ENCODE measurements around the gene P4HA1.
A peak's percentile ranks its signal among the peaks of the same experiment; 100 is the strongest.
"Not testable (repeated sequence)": the region's sequence is repeated elsewhere in the genome, so short reads cannot be mapped to it uniquely, and the experiment has no call there.

Gene P4HA1

DNA sequence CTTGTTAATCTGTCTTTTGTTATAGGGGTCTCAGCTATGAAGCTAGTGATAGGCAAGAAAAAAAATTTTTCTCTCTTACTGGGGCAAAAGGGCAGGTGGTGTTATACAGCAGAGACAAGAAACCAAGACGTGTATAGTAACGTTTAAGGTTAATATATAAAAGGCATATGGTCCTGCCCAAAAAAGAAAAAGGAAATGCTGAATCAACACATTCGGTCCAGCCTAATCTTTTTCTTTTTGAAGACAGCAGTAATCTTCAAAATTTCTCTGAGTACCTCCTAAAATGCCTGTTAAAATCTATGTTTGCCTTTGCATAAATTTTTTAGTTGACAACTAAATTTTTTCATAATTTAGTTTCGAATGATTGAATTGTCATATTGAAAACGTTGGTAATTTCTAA lies 54.5 kb downstream of the P4HA1 start:
- DNase-seq: no peak

GRCh38 chr10:73039635-73040034 lies 57.0 kb downstream of the P4HA1 start:
- no peak for DNase-seq

DNA sequence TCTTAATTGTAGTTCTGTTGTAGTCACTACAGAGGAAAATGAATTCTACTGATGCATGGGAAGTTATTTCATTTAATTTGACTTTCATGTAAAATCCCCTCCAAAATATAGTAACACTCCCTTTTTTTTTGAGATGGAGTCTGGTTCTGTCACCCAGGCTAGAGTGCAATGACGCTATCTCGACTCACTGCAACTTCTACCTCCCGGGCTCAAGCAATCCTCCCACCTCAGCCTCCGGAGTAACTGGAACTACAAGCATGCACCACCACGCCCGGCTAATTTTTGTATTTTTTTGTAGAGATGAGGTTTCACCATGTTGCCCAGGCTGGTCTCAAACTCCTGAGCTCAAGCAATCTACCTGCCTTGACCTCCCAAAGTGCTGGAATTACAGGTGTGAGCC lies 60.4 kb downstream of the P4HA1 start:
- not testable (repeated sequence) for DNase-seq

DNA sequence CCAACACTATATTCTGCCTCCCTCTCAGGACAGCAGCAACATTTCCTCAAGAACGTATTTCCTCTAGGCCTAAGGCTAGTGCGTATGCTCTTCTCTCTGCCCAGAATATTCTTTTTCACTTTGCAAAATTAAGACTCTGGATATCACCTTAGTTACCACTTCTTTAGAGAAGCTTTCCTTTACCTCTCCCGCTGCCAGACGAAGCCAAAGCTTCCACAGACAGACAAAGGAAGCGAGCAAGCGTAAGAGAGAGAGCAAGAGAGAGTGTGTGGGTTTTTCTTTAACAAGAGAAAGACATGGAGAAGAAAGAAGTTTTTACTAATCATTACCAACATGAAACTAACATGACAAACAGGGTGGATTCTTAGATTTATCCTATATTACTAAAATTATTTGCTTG lies 64.1 kb downstream of the P4HA1 start:
- peak; percentile 14 for DNase-seq

DNA sequence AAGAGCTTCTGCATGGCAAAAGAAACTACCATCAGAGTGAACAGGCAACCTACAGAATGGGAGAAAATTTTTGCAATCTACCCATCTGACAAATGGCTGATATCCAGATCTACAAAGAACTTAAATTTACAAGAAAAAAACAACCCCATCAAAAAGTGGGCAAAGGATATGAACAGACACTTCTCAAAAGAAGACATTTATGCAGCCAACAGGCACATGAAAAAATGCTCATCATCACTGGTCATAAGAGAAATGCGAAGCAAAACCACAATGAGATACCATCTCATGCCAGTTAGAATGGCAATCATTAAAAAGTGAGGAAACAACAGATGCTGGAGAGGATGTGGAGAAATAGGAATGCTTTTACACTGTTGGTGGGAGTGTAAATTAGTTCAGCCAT lies 70.0 kb downstream of the P4HA1 start:
- DNase-seq: not testable (repeated sequence)

GRCh38 chr10:73023455-73024070 lies 73.1 kb downstream of the P4HA1 start:
- not testable (repeated sequence) for DNase-seq

DNA sequence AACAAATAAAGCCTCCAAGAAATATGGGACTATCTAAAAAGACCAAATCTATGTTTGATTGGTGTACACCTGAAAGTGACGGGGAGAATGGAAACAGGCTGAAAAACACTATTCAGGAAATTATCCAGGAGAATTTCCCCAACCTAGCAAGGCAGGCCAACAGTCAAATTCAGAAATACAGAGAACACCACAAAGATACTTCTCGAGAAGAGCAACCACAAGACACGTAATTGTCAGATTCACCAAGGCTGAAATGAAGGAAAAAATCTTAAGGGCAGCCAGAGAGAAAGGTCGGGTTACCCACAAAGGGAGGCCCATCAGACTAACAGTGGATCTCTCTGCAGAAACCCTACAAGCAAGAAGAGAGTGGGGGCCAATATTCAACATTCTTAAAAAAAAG lies 73.7 kb downstream of the P4HA1 start:
- DNase-seq: not testable (repeated sequence)

- DNase-seq: not testable (repeated sequence)
Observed at GRCh38 chr10:73021538-73022164, 75.0 kb downstream of the P4HA1 start.

- no peak for DNase-seq
Observed at GRCh38 chr10:73021050-73021449, 75.6 kb downstream of the P4HA1 start.

DNA sequence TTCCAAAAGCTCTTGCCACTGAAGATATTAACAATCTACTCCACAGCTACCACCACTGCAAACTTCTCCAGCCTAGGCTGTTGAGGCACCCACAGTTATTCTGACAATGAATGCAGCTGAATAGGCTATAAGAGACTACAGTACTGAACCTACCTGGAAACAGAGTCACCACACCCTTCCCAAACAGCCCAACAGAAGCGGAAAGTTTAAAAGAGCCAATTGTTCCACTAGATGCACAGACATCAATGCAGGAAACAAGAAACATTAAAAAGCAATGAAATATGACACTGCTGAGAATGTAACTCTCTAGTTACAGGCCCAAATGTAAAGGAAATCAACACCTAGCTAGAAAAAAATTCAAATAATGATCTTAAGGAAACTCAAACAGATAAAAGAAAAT lies 77.6 kb downstream of the P4HA1 start:
- no peak for DNase-seq

- DNase-seq: no peak
Observed at GRCh38 chr10:73018632-73019031, 78.0 kb downstream of the P4HA1 start.

GRCh38 chr10:73017955-73018480 lies 78.6 kb downstream of the P4HA1 start:
- no peak for DNase-seq

DNA sequence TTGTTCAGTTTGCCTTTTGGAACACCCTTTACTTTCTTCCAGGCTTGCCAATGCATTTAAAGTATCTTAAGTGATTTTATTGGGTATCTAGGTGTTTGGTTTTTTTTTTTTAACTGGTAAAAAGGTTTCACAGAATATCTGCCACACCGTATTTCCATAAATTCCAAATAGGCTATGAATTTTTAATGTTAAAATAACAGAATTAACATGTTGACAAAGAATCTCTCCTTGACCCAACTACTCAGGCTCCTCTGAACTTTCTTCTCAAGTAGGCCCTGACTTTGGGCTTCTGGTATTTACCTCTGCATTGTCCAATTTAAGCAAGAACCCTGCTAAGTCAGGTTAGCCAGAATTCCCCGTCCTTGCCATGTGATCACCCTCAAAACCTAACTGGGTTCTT lies 80.9 kb downstream of the P4HA1 start:
- DNase-seq: no peak

DNA sequence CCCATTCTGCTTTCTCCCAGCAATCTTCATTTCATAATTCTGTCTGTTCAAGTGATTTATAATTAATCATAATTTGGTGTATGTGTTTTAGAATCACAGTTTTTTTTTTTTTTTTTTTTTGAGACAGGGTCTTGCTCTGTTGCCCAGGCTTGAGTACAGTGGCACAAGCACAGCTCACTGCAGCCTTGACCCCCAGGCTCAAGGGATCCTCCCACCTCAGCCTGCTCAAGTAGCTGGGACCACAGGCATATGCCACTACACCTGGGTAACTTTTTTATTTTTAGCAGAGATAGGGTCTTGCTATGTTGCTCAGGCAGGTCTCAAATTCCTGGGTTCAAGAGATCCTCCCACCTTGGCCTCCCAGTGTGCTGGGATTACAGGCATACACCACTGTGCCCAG lies 92.8 kb downstream of the P4HA1 start:
- no peak for DNase-seq

GRCh38 chr10:73000973-73001372 lies 95.7 kb downstream of the P4HA1 start:
- DNase-seq: no peak

GRCh38 chr10:72997099-72997498 lies 99.6 kb downstream of the P4HA1 start:
- DNase-seq: no peak

DNA sequence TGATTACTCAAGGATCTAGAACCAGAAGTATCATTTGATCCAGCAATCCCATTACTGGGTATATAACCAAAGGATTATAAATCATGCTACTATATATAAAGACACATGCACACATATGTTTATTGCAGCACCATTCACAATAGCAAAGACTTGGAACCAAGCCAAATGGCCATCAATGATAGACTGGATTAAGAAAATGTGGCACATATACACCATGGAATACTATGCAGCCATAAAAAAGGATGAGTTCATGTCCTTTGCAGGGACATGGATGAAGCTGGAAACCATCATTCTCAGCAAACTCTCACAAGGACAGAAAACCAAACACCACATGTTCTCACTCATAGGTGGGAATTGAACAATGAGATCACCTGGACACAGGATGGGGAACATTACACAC lies 101.2 kb downstream of the P4HA1 start:
- not testable (repeated sequence) for DNase-seq

DNA sequence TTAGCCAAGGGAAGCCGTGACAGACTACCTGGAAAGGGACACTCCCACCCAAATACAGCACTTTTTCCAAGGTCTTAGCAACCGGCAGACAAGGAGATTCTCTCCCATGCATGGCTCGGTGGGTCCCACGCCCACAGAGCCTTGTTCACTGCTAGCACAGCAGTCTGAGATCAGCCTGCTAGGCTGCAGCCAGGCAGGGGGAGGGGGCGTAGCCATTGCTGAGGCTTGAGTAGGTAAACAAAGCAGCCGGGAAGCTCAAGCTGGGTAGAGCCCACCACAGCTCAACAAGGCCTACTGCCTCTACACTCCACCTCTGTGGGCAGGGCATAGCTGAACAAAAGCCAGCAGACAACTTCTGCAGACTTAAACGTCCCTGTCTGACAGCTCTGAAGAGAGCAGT lies 106.9 kb downstream of the P4HA1 start:
- DNase-seq: not testable (repeated sequence)

- DNase-seq: not testable (repeated sequence)
Observed at GRCh38 chr10:72984618-72985017, 112.0 kb downstream of the P4HA1 start.

DNA sequence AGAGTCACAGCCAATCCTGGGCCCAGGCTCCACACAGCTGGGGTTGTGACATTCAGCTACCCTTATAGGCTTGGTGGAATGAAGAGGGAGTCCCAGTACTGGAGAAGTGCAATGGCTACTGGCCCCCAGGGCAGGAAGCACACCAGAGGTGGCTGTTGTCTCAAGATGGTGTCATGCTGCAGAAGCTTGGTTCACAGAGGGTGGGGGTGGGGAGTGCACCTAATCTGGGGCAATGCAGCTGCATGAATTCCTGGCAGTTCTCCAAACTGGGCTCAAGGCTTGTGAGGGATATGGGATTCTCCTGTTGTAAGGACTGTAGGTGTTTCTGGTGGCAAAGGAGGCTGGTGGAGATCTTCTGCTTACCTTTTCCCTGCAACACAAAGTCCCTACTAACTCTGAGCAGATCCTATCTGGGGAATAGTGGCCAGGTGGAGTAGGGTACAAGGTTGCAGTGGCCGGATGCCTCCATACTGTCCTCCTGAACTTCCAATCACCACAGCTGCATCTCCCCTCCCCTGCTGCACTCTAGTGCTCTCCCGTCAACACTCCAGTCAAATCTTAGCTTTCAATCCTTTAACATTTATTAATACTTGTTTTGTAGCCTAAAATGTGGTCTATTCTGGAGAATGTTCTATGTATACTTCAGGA lies 114.7 kb downstream of the P4HA1 start:
- DNase-seq: no peak

- DNase-seq: no peak
Observed at GRCh38 chr10:72981028-72981881, 115.4 kb downstream of the P4HA1 start.

- no peak for DNase-seq
Observed at GRCh38 chr10:72980348-72980747, 116.3 kb downstream of the P4HA1 start.

DNA sequence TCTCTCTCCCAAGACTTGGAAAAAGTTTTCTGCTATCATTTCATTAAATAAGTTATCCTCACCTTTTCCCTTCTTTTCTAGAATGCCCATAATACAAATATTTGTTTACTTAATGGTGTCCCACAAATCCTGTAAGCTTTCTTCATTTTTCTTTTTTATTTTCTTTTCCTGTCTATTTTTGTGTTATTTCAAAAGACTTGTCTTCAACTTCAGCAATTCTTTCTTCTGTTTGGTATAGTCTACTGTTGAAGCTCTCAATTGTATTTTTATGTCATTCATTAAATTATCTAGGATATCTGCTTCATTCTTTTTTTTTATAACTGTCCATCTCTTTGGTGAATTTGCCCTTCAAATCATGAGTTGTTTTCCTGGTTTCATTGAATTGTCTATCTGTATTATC lies 117.0 kb downstream of the P4HA1 start:
- no peak for DNase-seq
